IPS-15b (cell line): ENCODE measurements around the gene FAM184B.

Experiments
- H3K27me3 ChIP-seq: one replicate; pipeline ENCODE4 v1.6.1; 2013; ENCODE audit warnings: low read length; ENCODE audit not compliant: control insufficient read depth, insufficient read depth
- H3K36me3 ChIP-seq: one replicate; pipeline ENCODE4 v1.6.1; 2013; ENCODE audit warnings: low read length; ENCODE audit not compliant: control insufficient read depth, insufficient read depth
- H3K4me1 ChIP-seq: one replicate; pipeline ENCODE4 v1.6.1; 2013; ENCODE audit warnings: mild to moderate bottlenecking, low read length; ENCODE audit not compliant: control insufficient read depth, insufficient read depth
- H3K4me3 ChIP-seq: one replicate; pipeline ENCODE4 v1.5.1; 2013; ENCODE audit warnings: low read depth, low read length
- H3K9ac ChIP-seq: one replicate; pipeline ENCODE4 v1.6.1; 2013; ENCODE audit warnings: low read depth, mild to moderate bottlenecking, low read length
- H3K9me3 ChIP-seq: one replicate; pipeline ENCODE4 v1.6.1; 2013; ENCODE audit warnings: mild to moderate bottlenecking, low read length; ENCODE audit not compliant: control insufficient read depth, insufficient read depth

FAM184B gene

DNA sequence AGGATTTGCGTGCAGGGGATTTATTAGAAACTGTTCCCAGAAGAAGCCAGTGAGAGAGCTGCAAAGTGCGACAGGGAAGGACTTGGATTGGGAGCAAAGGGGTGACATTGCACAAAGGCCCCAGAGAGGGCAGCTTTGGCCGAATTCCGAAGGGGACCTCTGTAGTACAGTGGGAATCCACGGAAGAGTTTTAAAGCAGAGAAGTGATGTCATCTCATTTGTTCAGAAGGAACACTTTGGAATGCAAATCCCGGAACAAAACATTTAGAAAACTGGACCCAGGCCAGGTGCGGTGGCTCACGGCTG is 71.7 kb downstream of the FAM184B start:
- H3K4me1 ChIP-seq: no peaks in the 10 kb centered on the region
- H3K4me3 ChIP-seq: no peak overlapping the region
- H3K9me3 ChIP-seq: no peaks in the 10 kb centered on the region
- no peaks in the 10 kb centered on the region for H3K36me3 ChIP-seq
- peaks cover 2% of the 10 kb centered on the region for H3K27me3 ChIP-seq
- H3K9ac ChIP-seq: no peak overlapping the region

DNA sequence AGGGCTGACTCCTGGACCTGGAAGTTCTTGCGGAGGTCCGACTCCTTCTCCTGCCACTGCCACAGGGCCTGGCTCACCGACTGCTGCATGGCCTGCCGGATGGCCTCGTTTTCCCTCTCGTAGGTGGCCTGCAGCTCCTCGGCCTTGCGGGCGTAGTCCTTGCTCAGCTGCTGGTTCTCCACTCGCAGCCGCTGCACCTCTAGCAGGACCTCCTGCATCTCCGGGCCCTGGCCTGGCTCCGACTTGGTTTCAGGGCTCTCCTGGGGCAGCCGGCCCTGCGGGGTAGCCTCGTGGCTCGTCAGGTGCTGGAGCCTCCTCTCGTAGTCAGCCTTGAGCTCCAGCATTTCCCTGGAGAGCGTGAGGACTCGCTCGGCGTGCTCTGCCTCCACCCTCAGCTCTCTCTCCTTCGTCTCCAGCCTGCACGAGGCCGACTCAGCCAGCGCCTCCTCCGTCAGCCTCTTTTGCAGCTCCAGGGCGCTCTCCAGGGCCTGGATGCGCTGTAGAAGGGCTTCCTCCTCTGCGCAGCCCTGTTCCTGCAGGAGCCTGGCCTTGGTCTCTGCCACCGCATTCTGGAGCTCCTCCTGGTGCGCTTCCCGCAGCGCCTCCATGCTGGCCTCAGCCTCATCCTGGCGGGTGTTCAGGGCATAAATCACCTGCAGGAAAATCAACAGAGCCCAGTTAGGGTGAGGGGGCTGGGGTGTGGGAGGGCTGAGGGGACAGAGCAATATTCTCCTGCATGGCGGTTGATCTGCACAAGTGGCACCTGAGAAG is 72.2 kb downstream of the FAM184B start:
- peaks cover 2% of the 10 kb centered on the region for H3K27me3 ChIP-seq
- no peak overlapping the region for H3K9ac ChIP-seq
- no peaks in the 10 kb centered on the region for H3K9me3 ChIP-seq

DNA sequence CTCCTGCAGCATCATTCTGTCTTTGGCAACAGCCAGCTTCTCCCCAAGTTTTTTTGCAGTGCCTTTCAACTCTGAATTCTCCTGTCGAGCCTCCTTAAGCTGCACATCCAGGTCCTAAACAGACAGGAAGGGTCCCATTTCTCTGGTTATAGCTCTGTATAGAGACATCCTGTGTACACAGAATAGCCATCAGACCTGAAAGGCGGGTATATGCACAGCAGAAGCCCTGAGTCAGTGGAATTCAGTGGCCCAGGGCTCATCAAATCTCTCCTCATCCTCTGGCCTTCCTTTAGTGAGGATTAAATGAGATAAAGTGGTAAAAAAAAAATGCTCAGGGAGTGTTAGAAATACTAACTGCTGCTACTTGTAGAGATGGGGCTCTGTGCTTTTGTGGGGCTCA is 73.8 kb downstream of the FAM184B start:
- no peak overlapping the region for H3K9ac ChIP-seq
- no peaks in the 10 kb centered on the region for H3K4me1 ChIP-seq
- H3K4me3 ChIP-seq: no peak overlapping the region
- peaks cover 2% of the 10 kb centered on the region for H3K27me3 ChIP-seq
- H3K9me3 ChIP-seq: no peaks in the 10 kb centered on the region
- no peaks in the 10 kb centered on the region for H3K36me3 ChIP-seq

More for the DNA sequence above, 72.2 kb downstream of the FAM184B start:
- Histone ChIP-seq H3K36me3 (no peaks in the 10 kb centered on the region), H3K4me3 (no peak overlapping the region), H3K4me1 (no peaks in the 10 kb centered on the region)

DNA sequence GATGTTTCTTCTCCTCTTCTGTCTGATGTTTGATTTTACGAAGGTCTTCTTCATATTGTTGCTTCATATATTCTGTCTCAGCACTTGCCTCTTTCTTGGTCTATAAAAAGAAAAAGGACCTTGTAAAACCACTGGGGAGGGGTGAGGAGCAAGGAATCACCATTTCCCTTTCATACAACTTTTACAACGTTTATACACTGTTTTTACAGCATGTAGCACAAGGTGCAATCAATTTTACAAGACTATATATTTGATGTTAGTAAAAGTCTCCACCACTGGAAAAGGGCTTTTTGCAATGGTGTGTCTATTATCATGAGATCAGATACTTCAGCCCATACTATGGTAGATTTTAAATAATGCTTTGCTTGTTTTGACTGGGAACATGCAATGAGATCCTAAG is 76.3 kb downstream of the FAM184B start:
- Histone ChIP-seq H3K9ac (no peak overlapping the region), H3K4me1 (no peaks in the 10 kb centered on the region), H3K4me3 (no peak overlapping the region)

DNA sequence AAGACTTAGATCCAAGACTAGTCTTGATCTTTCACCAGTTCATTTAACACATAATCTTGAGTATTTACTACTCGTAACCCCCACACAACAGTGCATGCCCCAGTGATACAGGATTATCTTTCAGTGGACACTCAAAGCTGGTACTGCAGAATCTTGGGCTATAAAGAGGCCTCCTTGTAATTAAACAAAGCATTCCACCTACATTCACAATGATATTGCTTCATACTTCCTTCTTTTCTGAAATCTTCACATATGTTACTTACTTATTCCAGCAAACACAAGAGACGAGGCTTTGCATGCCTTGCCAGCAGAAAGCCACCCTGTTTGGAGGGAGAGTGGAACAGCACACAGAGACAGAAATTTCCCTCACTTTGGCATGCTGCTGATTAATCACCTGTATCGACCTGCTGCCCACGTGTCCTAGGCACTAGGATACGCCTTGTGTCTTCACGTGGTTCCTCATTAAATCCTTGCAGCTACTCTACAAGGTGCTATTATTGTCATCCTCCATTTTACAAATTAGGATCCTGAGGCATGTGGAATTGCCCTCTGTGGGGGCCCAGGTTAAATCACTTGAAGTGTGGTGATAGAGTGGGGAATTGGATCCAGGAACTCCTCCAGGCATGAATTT is 77.3 kb downstream of the FAM184B start:
- no peak overlapping the region for H3K9ac ChIP-seq
- no peaks in the 10 kb centered on the region for H3K9me3 ChIP-seq
- no peaks in the 10 kb centered on the region for H3K36me3 ChIP-seq
- peaks cover 2% of the 10 kb centered on the region for H3K27me3 ChIP-seq
- H3K4me1 ChIP-seq: no peaks in the 10 kb centered on the region
- H3K4me3 ChIP-seq: no peak overlapping the region

More for the DNA sequence above, 76.3 kb downstream of the FAM184B start:
- H3K27me3 ChIP-seq: peaks cover 2% of the 10 kb centered on the region
- no peaks in the 10 kb centered on the region for H3K36me3 ChIP-seq
- H3K9me3 ChIP-seq: no peaks in the 10 kb centered on the region

DNA sequence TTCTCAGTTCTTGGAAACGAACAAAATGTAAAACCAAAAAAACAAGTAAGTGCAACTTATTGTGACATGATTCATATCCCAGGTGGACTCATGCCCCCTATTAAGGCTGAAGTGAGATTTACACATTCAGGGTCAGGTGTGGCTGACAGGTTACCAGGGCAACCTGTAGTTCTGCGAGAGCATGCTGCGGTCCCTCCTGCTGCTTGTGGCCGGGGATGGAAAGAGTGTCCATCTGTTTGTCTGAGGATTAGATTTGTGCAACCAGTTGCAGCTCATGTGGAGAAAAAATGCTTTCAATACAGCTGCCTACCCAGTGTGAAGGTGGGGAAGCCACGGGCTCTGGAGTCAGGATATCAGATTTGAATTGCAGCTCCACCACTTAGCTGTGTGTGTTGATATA is 78.8 kb downstream of the FAM184B start:
- H3K4me3 ChIP-seq: no peak overlapping the region
- no peaks in the 10 kb centered on the region for H3K27me3 ChIP-seq
- no peaks in the 10 kb centered on the region for H3K9me3 ChIP-seq
- H3K4me1 ChIP-seq: no peaks in the 10 kb centered on the region
- H3K36me3 ChIP-seq: no peaks in the 10 kb centered on the region
- H3K9ac ChIP-seq: no peak overlapping the region

DNA sequence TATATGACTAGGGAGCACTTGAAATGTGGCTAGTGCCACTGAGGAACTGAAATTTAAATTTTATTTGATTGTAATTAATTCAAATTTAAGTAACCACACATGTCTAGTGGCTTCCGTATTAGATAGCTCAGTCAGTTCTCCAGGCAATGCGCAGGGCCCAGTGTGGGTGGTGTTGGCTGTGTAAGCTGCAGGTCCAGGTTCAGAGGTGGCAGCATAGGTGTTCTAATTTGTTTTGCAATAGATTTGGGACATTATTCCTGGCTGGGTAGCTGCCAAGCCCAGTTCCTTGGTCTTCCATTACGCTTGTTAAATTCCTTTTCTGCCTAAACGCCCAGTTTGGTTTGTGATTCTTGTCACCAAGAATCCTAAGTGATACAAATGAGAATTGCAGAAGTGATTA is 79.5 kb downstream of the FAM184B start:
- H3K4me3 ChIP-seq: no peak overlapping the region
- no peaks in the 10 kb centered on the region for H3K27me3 ChIP-seq
- H3K36me3 ChIP-seq: no peaks in the 10 kb centered on the region
- H3K9ac ChIP-seq: no peak overlapping the region
- H3K4me1 ChIP-seq: no peaks in the 10 kb centered on the region
- no peaks in the 10 kb centered on the region for H3K9me3 ChIP-seq

DNA sequence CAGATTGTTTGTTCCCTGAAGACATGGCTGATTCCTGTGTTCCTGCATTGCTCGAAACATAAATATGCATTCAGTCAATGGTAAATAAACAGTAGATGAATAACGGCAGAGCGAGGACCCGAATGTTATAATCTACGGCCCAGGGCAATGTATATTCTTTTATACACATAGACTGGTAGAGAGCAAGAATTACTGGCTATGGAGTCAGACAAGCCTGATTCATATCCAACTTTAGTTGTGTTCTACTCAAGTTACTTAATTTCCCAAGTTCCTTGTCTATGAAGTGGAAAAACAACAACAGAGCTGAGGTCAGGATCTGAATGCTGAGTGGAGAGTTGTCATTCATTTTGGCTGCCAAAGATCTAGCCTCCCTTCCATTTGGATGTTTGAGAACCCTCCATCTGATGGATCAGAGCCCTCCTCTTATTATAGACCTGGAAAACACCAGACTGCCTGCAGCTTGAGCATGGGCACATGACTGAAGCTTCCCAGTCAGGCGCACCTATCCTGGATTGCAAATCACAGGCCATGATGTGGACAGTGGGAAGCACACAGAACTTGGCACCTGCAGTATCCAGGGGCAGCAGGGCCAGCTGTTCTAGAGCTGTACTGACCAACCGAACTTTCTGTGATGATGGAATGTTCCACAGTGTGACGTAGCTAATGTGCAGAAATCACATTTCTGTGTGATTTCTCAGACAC is 80.1 kb downstream of the FAM184B start:
- Histone ChIP-seq H3K36me3 (no peaks in the 10 kb centered on the region), H3K4me1 (no peaks in the 10 kb centered on the region), H3K9me3 (no peaks in the 10 kb centered on the region), H3K9ac (no peak overlapping the region), H3K4me3 (no peak overlapping the region), H3K27me3 (no peaks in the 10 kb centered on the region)

DNA sequence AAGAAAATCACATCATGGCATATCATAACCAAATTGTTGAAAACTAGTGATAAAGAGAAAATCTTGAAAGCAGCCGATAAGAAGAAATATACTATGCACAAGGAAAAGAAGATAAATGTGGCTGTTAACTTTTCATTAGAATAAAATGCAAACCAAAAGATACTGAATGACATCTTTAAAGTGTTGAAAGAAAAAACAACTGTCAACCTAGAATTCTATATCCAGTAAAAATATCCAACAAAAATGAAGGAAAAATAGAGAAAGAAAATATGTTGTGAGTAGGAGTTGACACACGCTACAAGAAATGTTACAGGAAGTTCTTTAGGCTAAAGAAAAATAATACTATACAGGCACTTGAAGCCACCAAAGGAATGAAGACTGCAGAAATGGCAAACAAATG is 82.0 kb downstream of the FAM184B start:
- Histone ChIP-seq H3K4me3 (no peak overlapping the region), H3K36me3 (no peaks in the 10 kb centered on the region)

DNA sequence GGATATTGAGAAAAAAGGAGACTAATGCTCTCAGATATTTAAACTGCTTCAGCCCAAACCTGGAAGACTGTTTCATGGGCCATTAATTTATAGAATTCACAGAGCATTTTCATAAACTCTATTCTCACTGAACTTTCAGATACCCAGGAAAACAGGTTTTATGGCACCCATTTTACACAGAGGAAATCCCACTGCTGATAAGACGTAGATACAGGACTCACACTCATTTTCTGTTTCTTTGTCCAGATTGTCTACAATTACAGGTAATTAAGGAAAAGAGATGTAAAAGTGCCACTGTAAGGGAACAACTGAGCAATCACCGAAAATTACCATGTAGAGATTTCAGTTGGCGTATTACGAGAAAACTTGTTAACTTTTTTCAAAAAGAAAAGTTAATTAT is 83.3 kb downstream of the FAM184B start:
- no peaks in the 10 kb centered on the region for H3K9me3 ChIP-seq
- no peak overlapping the region for H3K4me3 ChIP-seq
- no peaks in the 10 kb centered on the region for H3K36me3 ChIP-seq
- H3K27me3 ChIP-seq: no peaks in the 10 kb centered on the region
- H3K9ac ChIP-seq: no peak overlapping the region
- no peaks in the 10 kb centered on the region for H3K4me1 ChIP-seq

More for the DNA sequence above, 82.0 kb downstream of the FAM184B start:
- Histone ChIP-seq H3K4me1 (no peaks in the 10 kb centered on the region), H3K9ac (no peak overlapping the region), H3K9me3 (no peaks in the 10 kb centered on the region), H3K27me3 (no peaks in the 10 kb centered on the region)

DNA sequence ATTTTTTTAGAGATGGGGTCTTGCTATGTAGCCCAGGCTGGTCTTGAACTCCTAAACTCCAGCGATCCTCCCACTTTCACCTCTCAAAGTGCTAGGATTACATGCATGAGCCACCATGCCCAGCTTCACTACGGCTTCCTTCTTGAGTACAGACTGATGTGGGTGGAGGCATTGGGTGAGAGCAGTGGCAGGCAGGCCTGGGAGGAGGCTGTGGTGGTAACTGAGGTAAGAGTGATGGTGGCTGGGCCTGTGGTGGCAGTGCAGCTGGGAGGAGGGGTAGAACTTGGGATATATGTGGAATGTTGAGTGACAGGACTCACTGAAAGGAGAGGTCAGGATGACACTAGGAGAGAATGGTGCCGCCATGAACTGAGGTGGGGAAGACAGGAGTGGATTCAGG is 86.1 kb downstream of the FAM184B start:
- H3K9me3 ChIP-seq: no peaks in the 10 kb centered on the region
- H3K9ac ChIP-seq: no peak overlapping the region
- no peaks in the 10 kb centered on the region for H3K27me3 ChIP-seq
- H3K4me1 ChIP-seq: no peaks in the 10 kb centered on the region
- H3K36me3 ChIP-seq: no peaks in the 10 kb centered on the region
- no peak overlapping the region for H3K4me3 ChIP-seq

DNA sequence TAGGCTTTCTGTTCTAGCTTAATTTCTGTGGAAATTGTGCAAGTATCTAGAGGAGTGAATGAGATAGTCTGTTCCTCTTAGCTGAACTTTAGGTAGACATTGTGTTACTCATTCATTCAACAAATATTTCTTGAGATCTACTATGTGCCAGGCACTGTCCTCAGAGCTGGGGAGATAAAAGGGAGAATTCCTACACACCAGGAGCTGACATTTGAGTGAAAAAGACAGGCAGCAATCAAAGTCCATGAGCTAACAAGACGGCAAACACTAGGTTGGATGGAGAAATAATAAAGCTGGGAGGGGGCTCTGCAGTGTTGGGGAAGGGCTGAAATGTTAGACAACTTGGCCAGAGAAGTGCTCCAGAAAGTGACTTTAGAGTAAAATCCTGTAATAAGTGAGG is 86.9 kb downstream of the FAM184B start:
- no peak overlapping the region for H3K4me3 ChIP-seq
- no peaks in the 10 kb centered on the region for H3K4me1 ChIP-seq
- no peaks in the 10 kb centered on the region for H3K27me3 ChIP-seq
- no peaks in the 10 kb centered on the region for H3K36me3 ChIP-seq
- no peak overlapping the region for H3K9ac ChIP-seq
- H3K9me3 ChIP-seq: no peaks in the 10 kb centered on the region
